Measurements from ENCODE around the gene PTPRZ1. TPM values are rescaled to one million over a fixed set of nuclear protein-coding genes. Genes with fewer than 3 reads are reported as not detected.

Gene PTPRZ1
- total RNA-seq, 3 donors from 2014 or later (not counting 1 experiment from before 2014, with no cell fraction given), result not detected

GRCh38 chr7:122059542-122059941 is 186.6 kb downstream of the PTPRZ1 start:
- no peaks in the 10 kb centered on the region for H3K36me3 ChIP-seq (ENCODE audit: control insufficient read depth, insufficient read depth, low read length)
- no peak overlapping the region for H3K4me3 ChIP-seq (ENCODE audit: low read length)
- 83% methylated on average over 4 of the region's 4 CpGs for WGBS (ENCODE audit: insufficient coverage)
- intact Hi-C loops (cut with micrococcal nuclease), result no loop called here
- no peaks in the 10 kb centered on the region for H3K4me1 ChIP-seq (ENCODE audit: control insufficient read depth, insufficient read depth, low read length)
- no peaks in the 10 kb centered on the region for H3K36me3 Mint-ChIP-seq
- no peaks in the 10 kb centered on the region for H3K27me3 Mint-ChIP-seq (ENCODE audit: low read depth in 2 of 2)
- no peak overlapping the region for H3K4me3 Mint-ChIP-seq
- no peak overlapping the region for H3K27ac Mint-ChIP-seq
- H3K9me3 Mint-ChIP-seq, result no peaks in the 10 kb centered on the region
- no peak overlapping the region for H3K27ac ChIP-seq (ENCODE audit: low read length)
- TF ChIP-seq CTCF (IDR thresholded peaks at IDR 0.05), result no peak
- no peak for ATAC-seq
- no peaks in the 10 kb centered on the region for H3K9me3 ChIP-seq (ENCODE audit: control insufficient read depth, insufficient read depth, low read length)
- H3K4me1 Mint-ChIP-seq, result no peaks in the 10 kb centered on the region
- DNase-seq, result no peak
- H3K27me3 ChIP-seq (ENCODE audit: control insufficient read depth, insufficient read depth, low read length), result no peaks in the 10 kb centered on the region

GRCh38 chr7:122063146-122063545 is 190.2 kb downstream of the PTPRZ1 start:
- no peak for TF ChIP-seq CTCF (IDR thresholded peaks at IDR 0.05)
- no peak overlapping the region for H3K4me3 ChIP-seq (ENCODE audit: low read length)
- DNase-seq (no peak), ATAC-seq (no peak)
- H3K27ac ChIP-seq (ENCODE audit: low read length), result no peak overlapping the region
- H3K9me3 Mint-ChIP-seq, result peaks cover 0 to 2% of the 10 kb centered on the region in 2 donors
- no peaks in the 10 kb centered on the region for H3K36me3 ChIP-seq (ENCODE audit: control insufficient read depth, insufficient read depth, low read length)
- no peaks in the 10 kb centered on the region for H3K27me3 Mint-ChIP-seq (ENCODE audit: low read depth in 2 of 2)
- H3K36me3 Mint-ChIP-seq, result no peaks in the 10 kb centered on the region
- no peaks in the 10 kb centered on the region for H3K27me3 ChIP-seq (ENCODE audit: control insufficient read depth, insufficient read depth, low read length)
- H3K4me1 Mint-ChIP-seq, result no peaks in the 10 kb centered on the region
- no peaks in the 10 kb centered on the region for H3K4me1 ChIP-seq (ENCODE audit: control insufficient read depth, insufficient read depth, low read length)
- intact Hi-C loops (cut with micrococcal nuclease), result no loop called here
- no peaks in the 10 kb centered on the region for H3K9me3 ChIP-seq (ENCODE audit: control insufficient read depth, insufficient read depth, low read length)
- no peak overlapping the region for H3K27ac Mint-ChIP-seq
- H3K4me3 Mint-ChIP-seq, result no peak overlapping the region

GRCh38 chr7:122064971-122065370 is 192.0 kb downstream of the PTPRZ1 start:
- Histone ChIP-seq H3K4me1 (ENCODE audit: control insufficient read depth, insufficient read depth, low read length) (no peaks in the 10 kb centered on the region), H3K36me3 (ENCODE audit: control insufficient read depth, insufficient read depth, low read length) (no peaks in the 10 kb centered on the region), H3K27ac (ENCODE audit: low read length) (no peak overlapping the region), H3K9me3 (ENCODE audit: control insufficient read depth, insufficient read depth, low read length) (no peaks in the 10 kb centered on the region), H3K27me3 (ENCODE audit: control insufficient read depth, insufficient read depth, low read length) (no peaks in the 10 kb centered on the region), H3K4me3 (ENCODE audit: low read length) (no peak overlapping the region)
- Mint-ChIP-seq H3K9me3 (peaks cover 0 to 4% of the 10 kb centered on the region in 2 donors), H3K4me3 (no peak overlapping the region), H3K27me3 (ENCODE audit: low read depth in 2 of 2) (no peaks in the 10 kb centered on the region), H3K27ac (no peak overlapping the region), H3K4me1 (no peaks in the 10 kb centered on the region), H3K36me3 (no peaks in the 10 kb centered on the region)
- no peak for TF ChIP-seq CTCF (IDR thresholded peaks at IDR 0.05)
- ATAC-seq (no peak), DNase-seq (no peak)
- WGBS (ENCODE audit: insufficient coverage), result 83% methylated on average over 3 of the region's 4 CpGs
- intact Hi-C loops (cut with micrococcal nuclease), result no loop called here

GRCh38 chr7:122067077-122067476 is 194.1 kb downstream of the PTPRZ1 start:
- intact Hi-C loops (cut with micrococcal nuclease), result no loop called here
- Mint-ChIP-seq H3K4me3 (no peak overlapping the region), H3K27ac (no peak overlapping the region), H3K27me3 (ENCODE audit: low read depth in 2 of 2) (no peaks in the 10 kb centered on the region), H3K4me1 (no peaks in the 10 kb centered on the region), H3K36me3 (no peaks in the 10 kb centered on the region), H3K9me3 (peaks cover 2 to 4% of the 10 kb centered on the region in 2 donors)
- Histone ChIP-seq H3K4me1 (ENCODE audit: control insufficient read depth, insufficient read depth, low read length) (no peaks in the 10 kb centered on the region), H3K4me3 (ENCODE audit: low read length) (no peak overlapping the region), H3K9me3 (ENCODE audit: control insufficient read depth, insufficient read depth, low read length) (no peaks in the 10 kb centered on the region), H3K27me3 (ENCODE audit: control insufficient read depth, insufficient read depth, low read length) (no peaks in the 10 kb centered on the region), H3K27ac (ENCODE audit: low read length) (no peak overlapping the region), H3K36me3 (ENCODE audit: control insufficient read depth, insufficient read depth, low read length) (no peaks in the 10 kb centered on the region)
- TF ChIP-seq CTCF (IDR thresholded peaks at IDR 0.05), result no peak
- DNase-seq (no peak), ATAC-seq (no peak)
- 78% methylated on average over 1 of the region's 1 CpG for WGBS (ENCODE audit: insufficient coverage)

Measured in natural killer cell (primary cell).